H1 (cell line): ENCODE results near the gene ARMC12. TPM values are rescaled to one million over a fixed set of nuclear protein-coding genes. Genes with fewer than 3 reads are reported as not detected.

Experiments used
- CTCF ChIA-PET: fragments of 300-600 bp; sonication (Branson Sonifier 250); formaldehyde crosslinking; loops from one replicate; lab custom pipeline; 2021; ENCODE audit not compliant: partially characterized antibody; lab: Charles Lee
- POLR2A ChIA-PET: fragments of 300-600 bp; sonication (Branson Sonifier 250); formaldehyde crosslinking; loops from one replicate; lab custom pipeline; 2021; ENCODE audit warnings: inconsistent platforms; ENCODE audit not compliant: partially characterized antibody; lab: Charles Lee
- DNase-seq, 2 experiments: peaks; one replicate each; pipeline versions ENCODE4 v3.0.0 to v3.0.0-alpha.2; 2010 to 2022; ENCODE audit warnings: low spot score in 2 of 2, low read depth in 1 of 2, mixed read lengths in 1 of 2
- FAIRE-seq: peaks from 2 replicates; lab custom pipeline; 2011; peaks lifted over from hg19 to GRCh38; lab: Jason Lieb, UNC
- H2AFZ ChIP-seq: 2 replicates; pipeline ENCODE4 v1.8.1; 2012; ENCODE audit warnings: low read length, inconsistent platforms
- H2AK5ac ChIP-seq: 2 replicates; pipeline ENCODE4 v1.6.1; 2013; ENCODE audit warnings: low read depth, low read length
- H2BK120ac ChIP-seq: replicated peaks from 2 replicates; pipeline ENCODE3; 2013; ENCODE audit warnings: low read depth, low read length, inconsistent platforms
- H2BK12ac ChIP-seq: 2 replicates; pipeline ENCODE4 v1.6.1; 2013; ENCODE audit warnings: low read depth, low read length
- H2BK15ac ChIP-seq: 2 replicates; pipeline ENCODE4 v1.6.1; 2013; ENCODE audit warnings: low read length
- H2BK20ac ChIP-seq: 2 replicates; pipeline ENCODE4 v1.6.1; 2013; ENCODE audit warnings: low read length
- H2BK5ac ChIP-seq: 2 replicates; pipeline ENCODE4 v1.6.1; 2013; ENCODE audit warnings: low read depth, low read length
- H3K14ac ChIP-seq: 2 replicates; pipeline ENCODE4 v1.6.1; 2013; ENCODE audit warnings: inconsistent platforms; ENCODE audit not compliant: insufficient read length
- H3K18ac ChIP-seq: 2 replicates; pipeline ENCODE4 v1.6.1; 2013; ENCODE audit warnings: low read length; ENCODE audit errors: extremely low read depth
- H3K23ac ChIP-seq: 2 replicates; pipeline ENCODE4 v1.6.1; 2013; ENCODE audit warnings: inconsistent platforms; ENCODE audit not compliant: insufficient read length
- H3K23me2 ChIP-seq: 2 replicates; pipeline ENCODE4 v1.6.1; 2013; ENCODE audit warnings: low read depth, low read length
- H3K27ac ChIP-seq: 2 replicates; pipeline ENCODE4 v1.6.1; 2011; ENCODE audit warnings: low read depth, low read length, inconsistent platforms
- H3K27me3 ChIP-seq, 4 experiments: replicated peaks in 1 of 4; 1 replicate in 1 of 4; 2 replicates in 3 of 4; pipeline versions ENCODE4 v1.6.1 to v1.8.1; 2011 to 2013; ENCODE audit warnings: low read length in 3 of 4, mild to moderate bottlenecking in 3 of 4, inconsistent platforms in 2 of 4, mixed read lengths in 2 of 4, moderate library complexity in 1 of 4; ENCODE audit not compliant: control insufficient read depth in 3 of 4, insufficient read depth in 3 of 4; ENCODE audit errors: extremely low read depth in 1 of 4
- H3K36me3 ChIP-seq, 4 experiments: 2 replicates each; pipeline versions ENCODE4 v1.6.1 to v1.8.1; 2011 to 2013; ENCODE audit warnings: mild to moderate bottlenecking in 4 of 4, low read length in 3 of 4, moderate library complexity in 2 of 4, control low read depth in 1 of 4, inconsistent platforms in 1 of 4; ENCODE audit not compliant: insufficient read depth in 4 of 4, control insufficient read depth in 2 of 4
- H3K4ac ChIP-seq: replicated peaks from 2 replicates; pipeline ENCODE3; 2013; ENCODE audit warnings: low read length, low read depth, mixed read lengths, inconsistent platforms; ENCODE audit not compliant: insufficient read length
- H3K4me1 ChIP-seq, 4 experiments: replicated peaks in 1 of 4; 1 replicate in 1 of 4; 2 replicates in 3 of 4; pipeline versions ENCODE4 v1.6.1 to v1.8.1; 2011 to 2013; ENCODE audit warnings: low read length in 3 of 4, inconsistent platforms in 2 of 4, mixed read lengths in 1 of 4; ENCODE audit not compliant: insufficient read depth in 4 of 4, control insufficient read depth in 3 of 4
- H3K4me2 ChIP-seq, 2 experiments: 2 replicates each; pipeline versions ENCODE4 v1.6.1 to v1.8.1; 2011 to 2013; ENCODE audit warnings: low read depth in 2 of 2, low read length in 2 of 2, control low read depth in 1 of 2, inconsistent platforms in 1 of 2, mild to moderate bottlenecking in 1 of 2; ENCODE audit not compliant: insufficient read depth in 1 of 2
- H3K4me3 ChIP-seq, 4 experiments: fragments of 200-600, 300-600 bp in 1 of 4; sonication (generic), shearing (Covaris generic), sonication (Bioruptor Twin) in 1 of 4; 2 replicates each; pipeline versions ENCODE4 v1.5.1 to v1.8.1; 2011 to 2016; ENCODE audit warnings: low read length in 4 of 4, low read depth in 3 of 4, control low read depth in 2 of 4, inconsistent platforms in 2 of 4, mild to moderate bottlenecking in 2 of 4, mixed read lengths in 1 of 4, moderate library complexity in 1 of 4; ENCODE audit not compliant: insufficient read depth in 2 of 4; ENCODE audit errors: extremely low read depth in 1 of 4
- H3K56ac ChIP-seq: replicated peaks from 2 replicates; pipeline ENCODE3; 2013; ENCODE audit warnings: low read depth, mild to moderate bottlenecking, mixed read lengths, low read length, inconsistent platforms; ENCODE audit not compliant: insufficient read length
- H3K79me1 ChIP-seq: 2 replicates; pipeline ENCODE4 v1.6.1; 2013; ENCODE audit warnings: low read depth, low read length, control low read depth
- H3K79me2 ChIP-seq, 2 experiments: 2 replicates each; pipeline versions ENCODE4 v1.6.1 to v1.8.1; 2012 to 2013; ENCODE audit warnings: low read length in 2 of 2, mild to moderate bottlenecking in 2 of 2, inconsistent platforms in 1 of 2; ENCODE audit not compliant: insufficient read depth in 2 of 2, control insufficient read depth in 1 of 2
- H3K9ac ChIP-seq, 4 experiments: replicated peaks in 1 of 4; 1 replicate in 1 of 4; 2 replicates in 3 of 4; pipeline versions ENCODE4 v1.6.1 to v1.8.1; 2011 to 2013; ENCODE audit warnings: low read depth in 3 of 4, low read length in 3 of 4, control low read depth in 2 of 4, mild to moderate bottlenecking in 2 of 4, moderate library complexity in 2 of 4, inconsistent platforms in 1 of 4; ENCODE audit errors: extremely low read depth in 1 of 4
- H3K9me3 ChIP-seq, 2 experiments: 2 replicates each; pipeline versions ENCODE4 v1.6.1 to v1.8.1; 2012 to 2013; ENCODE audit warnings: mild to moderate bottlenecking in 2 of 2, moderate library complexity in 2 of 2, control low read depth in 1 of 2, inconsistent platforms in 1 of 2, low read depth in 1 of 2, low read length in 1 of 2, mixed read lengths in 1 of 2; ENCODE audit not compliant: insufficient read depth in 2 of 2
- H4K20me1 ChIP-seq, 2 experiments: replicated peaks in 1 of 2; 2 replicates each; pipeline versions ENCODE3 to v1.8.1; 2011 to 2013; ENCODE audit warnings: inconsistent platforms in 2 of 2, low read length in 2 of 2, mild to moderate bottlenecking in 1 of 2; ENCODE audit not compliant: insufficient read depth in 2 of 2, control insufficient read depth in 1 of 2
- H4K5ac ChIP-seq: 2 replicates; pipeline ENCODE4 v1.6.1; 2013; ENCODE audit warnings: low read length, low read depth, mixed read lengths, inconsistent platforms; ENCODE audit not compliant: insufficient read length
- H4K8ac ChIP-seq: 2 replicates; pipeline ENCODE4 v1.8.0; 2013; ENCODE audit warnings: mild to moderate bottlenecking, moderate library complexity, low read length, inconsistent platforms; ENCODE audit not compliant: insufficient read depth; ENCODE audit errors: extremely low read depth
- H4K91ac ChIP-seq: replicated peaks from 2 replicates; pipeline ENCODE3; 2013; ENCODE audit warnings: low read length, mixed read lengths, inconsistent platforms; ENCODE audit not compliant: insufficient read length
- BCL11A ChIP-seq, 2 experiments: IDR thresholded peaks; one replicate each; pipeline ENCODE4 v1.6.1; 2011; ENCODE audit warnings: low read depth in 2 of 2, low read length in 2 of 2, mild to moderate bottlenecking in 2 of 2
- CTBP2 ChIP-seq: IDR thresholded peaks from 2 replicates; pipeline ENCODE4 v1.7.0; 2011; ENCODE audit warnings: borderline replicate concordance, mild to moderate bottlenecking, moderate library complexity, mixed read lengths, low read length; ENCODE audit not compliant: insufficient read depth, insufficient read length
- KDM5A ChIP-seq: fragments of 200-600 bp; IDR thresholded peaks from 2 replicates; pipeline ENCODE4 v1.7.1; 2012; ENCODE audit warnings: mild to moderate bottlenecking, low read length, inconsistent platforms, mixed read lengths
- RFX5 ChIP-seq: IDR thresholded peaks from 2 replicates; pipeline ENCODE4 v1.6.1; 2011; ENCODE audit warnings: low read depth, low read length, improper control_type of control experiment, borderline replicate concordance
- USF2 ChIP-seq: IDR thresholded peaks from 2 replicates; pipeline ENCODE4 v1.6.1; 2011; ENCODE audit warnings: low read length, improper control_type of control experiment
- WGBS, 2 experiments: shearing (Covaris generic) in 1 of 2; methylation state at CpG; one replicate each; pipeline versions ENCODE4 v1.1.6 to v1.1.7; 2013 to 2015; ENCODE audit warnings: low lambda C conversion rate in 2 of 2, mixed read lengths in 2 of 2, inconsistent platforms in 1 of 2, low coverage in 1 of 2, missing lambda C conversion rate in 1 of 2; ENCODE audit not compliant: insufficient replicate concordance in 2 of 2, insufficient coverage in 1 of 2, insufficient read length in 1 of 2; ENCODE audit errors: extremely low coverage in 1 of 2, missing lambda C conversion rate in 1 of 2; 5-methylcytosine and 5-hydroxymethylcytosine counted together
- polyA plus RNA-seq, 7 experiments: library from polyadenylated mRNA; depleted of rRNA in 3 of 7; stranded (reverse) in 5 of 7; unstranded in 2 of 7; fragments of >200 nt in 5 of 7; fragments of 200-250 nt in 2 of 7; gene quantifications; 1 replicate in 5 of 7; 2 replicates in 1 of 7; 4 replicates in 1 of 7; pipeline versions ENCODE4 v1.2.1 to v1.2.3, GENCODE V29; 2011 to 2013; ENCODE audit warnings: missing spikeins in 2 of 7, mixed read lengths in 2 of 7
- total RNA-seq: library from RNA; stranded (reverse); fragmentation: NEBNext Ultra II Directional; extraction: Animal tissue kit (Norgen Biotek cat#: 25700); gene quantifications from 2 replicates; pipeline ENCODE4 v1.2.1, GENCODE V29; 2021

Gene ARMC12
- total and polyA plus RNA-seq, 2 of the 8 experiments (the other 6 are each of a cell fraction or from before 2014, with no cell fraction given) = 0.86 to 3.7 TPM

- Histone ChIP-seq H3K23ac (no peak overlapping the region), H3K14ac (no peak overlapping the region), H4K8ac (no peak overlapping the region), H3K4me3 (no peak overlapping the region), H4K5ac (no peak overlapping the region), H3K23me2 (peaks cover 15% of the 10 kb centered on the region), H3K27me3 (peaks cover 0 to 7% (median 1%) of the 10 kb centered on the region in 4 experiments; a peak in 3 of 7 replicates), H3K9me3 (no peaks in the 10 kb centered on the region), H4K91ac (no peak overlapping the region), H2AFZ (no peak overlapping the region), H2BK120ac (no peak overlapping the region), H3K36me3 (no peaks in the 10 kb centered on the region), H2BK20ac (no peak overlapping the region), H3K27ac (no peak overlapping the region), H2BK12ac (peak overlapping the region; percentile 94; the same call in 1 of the 2 replicates), H3K18ac (no peak overlapping the region), H3K79me1 (no peaks in the 10 kb centered on the region), H3K56ac (no peak overlapping the region), H3K4me2 (no peak overlapping the region), H3K79me2 (no peaks in the 10 kb centered on the region), H3K4ac (no peak overlapping the region), H2BK15ac (peak overlapping the region; percentile 61; the same call in 1 of the 2 replicates), H3K9ac (no peak overlapping the region), H4K20me1 (no peaks in the 10 kb centered on the region), H2AK5ac (no peak overlapping the region), H3K4me1 (peaks cover 3 to 39% (median 29%) of the 10 kb centered on the region in 4 experiments), H2BK5ac (no peak overlapping the region)
- CTCF ChIA-PET = interaction anchor here (1.0 to 4.8 kb wide), 3 partner anchors 8 to 30 kb away, joined by 3 to 30 read pairs (median 6); partner anchors contain the start of gene ARMC12
- TF ChIP-seq CTBP2 = no peak
- TF ChIP-seq KDM5A = no peak
- TF ChIP-seq USF2 = no peak
- TF ChIP-seq RFX5 = no peak
- no peak for TF ChIP-seq BCL11A (IDR thresholded peaks at IDR 0.05; ENCODE audit: low read depth in 2 of 2, low read length in 2 of 2)
- no peak for DNase-seq
- 74% methylated on average over 5 of the region's 5 CpGs; no CpG with 5 or more reads in 1 of the 2 experiments for WGBS, 2 experiments
- POLR2A ChIA-PET = interaction anchor here (1.2 to 2.9 kb wide), 3 partner anchors 9 to 134 kb away, joined by 3 to 9 read pairs (median 5); no protein-coding TSS in a partner anchor
- FAIRE-seq = no peak
Observed at GRCh38 chr6:35725081-35725708, 11.6 kb upstream of the ARMC12 start.
